PC-3 (cell line): ENCODE results near the gene CACNB3.

ENCODE experiments used
- CTCF ChIP-seq: fragments of 300-600 bp; sonication (generic); conservative IDR thresholded peaks from 2 replicates; pipeline ENCODE4 v1.5.1; 2017; ENCODE audit warnings: antibody characterized with exemption, low read depth, mild to moderate bottlenecking, low read length
- EZH2 ChIP-seq: fragments of 300-600 bp; sonication (generic); IDR thresholded peaks from one replicate; pipeline ENCODE4 v1.6.1; 2017; ENCODE audit warnings: antibody characterized with exemption, mild to moderate bottlenecking, low read length; ENCODE audit not compliant: unreplicated experiment
- EZH2phosphoT487 ChIP-seq: fragments of 300-600 bp; sonication (generic); IDR thresholded peaks from 2 replicates; pipeline ENCODE4 v1.6.1; 2018; ENCODE audit warnings: mild to moderate bottlenecking, antibody characterized with exemption, low read length, borderline replicate concordance

GRCh38 chr12:48856379-48856778, 38.1 kb downstream of the CACNB3 start:
- no peak for TF ChIP-seq CTCF
- no peak for TF ChIP-seq EZH2phosphoT487
- no peak for TF ChIP-seq EZH2
